ENCODE results near the gene EAPP.
"Not testable (repeated sequence)": the region's sequence is repeated elsewhere in the genome, so short reads cannot be mapped to it uniquely, and the experiment has no call there.

DNA sequence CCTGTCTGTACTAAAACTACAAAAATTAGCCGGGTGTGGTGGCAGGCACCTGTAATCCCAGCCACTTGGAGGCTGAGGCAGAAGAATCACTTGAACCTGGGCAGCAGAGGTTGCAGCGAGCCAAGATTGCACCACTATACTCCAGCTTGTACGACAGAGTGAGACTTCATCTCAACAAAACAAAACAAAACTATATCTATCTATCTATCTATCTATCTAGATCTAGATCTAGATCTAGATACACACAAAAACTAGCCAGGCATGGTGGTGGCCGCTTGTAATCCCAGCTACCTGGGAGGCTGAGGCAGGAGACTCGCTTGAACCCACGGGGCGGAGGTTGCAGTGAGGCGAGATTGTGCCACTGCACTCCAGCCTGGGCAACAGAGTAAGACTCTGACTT lies 15.3 kb downstream of the EAPP start:
- not testable (repeated sequence) for TF ChIP-seq CTCF (conservative IDR thresholded peaks at IDR 0.05; ENCODE audit: low read depth, low read length); RFX5 (IDR thresholded peaks at IDR 0.05; ENCODE audit: low read depth, low read length); RCOR1 (IDR thresholded peaks at IDR 0.05; ENCODE audit: insufficient replicate concordance, low read length); MXI1 (IDR thresholded peaks at IDR 0.05; ENCODE audit: borderline replicate concordance, low read depth, low read length); BHLHE40 (IDR thresholded peaks at IDR 0.05; ENCODE audit: low read depth, low read length); POLR2A (IDR thresholded peaks at IDR 0.05; ENCODE audit: low read depth, low read length); MAFK (IDR thresholded peaks at IDR 0.05; ENCODE audit: low read depth, low read length); FOS (IDR thresholded peaks at IDR 0.05; ENCODE audit: low read depth, low read length)
- TF ChIP-seq, protein P1, sequence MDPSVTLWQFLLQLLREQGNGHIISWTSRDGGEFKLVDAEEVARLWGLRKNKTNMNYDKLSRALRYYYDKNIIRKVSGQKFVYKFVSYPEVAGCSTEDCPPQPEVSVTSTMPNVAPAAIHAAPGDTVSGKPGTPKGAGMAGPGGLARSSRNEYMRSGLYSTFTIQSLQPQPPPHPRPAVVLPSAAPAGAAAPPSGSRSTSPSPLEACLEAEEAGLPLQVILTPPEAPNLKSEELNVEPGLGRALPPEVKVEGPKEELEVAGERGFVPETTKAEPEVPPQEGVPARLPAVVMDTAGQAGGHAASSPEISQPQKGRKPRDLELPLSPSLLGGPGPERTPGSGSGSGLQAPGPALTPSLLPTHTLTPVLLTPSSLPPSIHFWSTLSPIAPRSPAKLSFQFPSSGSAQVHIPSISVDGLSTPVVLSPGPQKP (IDR thresholded peaks at IDR 0.05; ENCODE audit: borderline replicate concordance, low read depth, low read length), result not testable (repeated sequence)
- TF ChIP-seq, protein P2, sequence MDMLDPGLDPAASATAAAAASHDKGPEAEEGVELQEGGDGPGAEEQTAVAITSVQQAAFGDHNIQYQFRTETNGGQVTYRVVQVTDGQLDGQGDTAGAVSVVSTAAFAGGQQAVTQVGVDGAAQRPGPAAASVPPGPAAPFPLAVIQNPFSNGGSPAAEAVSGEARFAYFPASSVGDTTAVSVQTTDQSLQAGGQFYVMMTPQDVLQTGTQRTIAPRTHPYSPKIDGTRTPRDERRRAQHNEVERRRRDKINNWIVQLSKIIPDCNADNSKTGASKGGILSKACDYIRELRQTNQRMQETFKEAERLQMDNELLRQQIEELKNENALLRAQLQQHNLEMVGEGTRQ (IDR thresholded peaks at IDR 0.05; ENCODE audit: low read depth, low read length), result not testable (repeated sequence)

All from IMR-90 (cell line).